SHP77 treated with DMSO at 0.1 percent for 48 hours (cell line): ENCODE measurements around the gene MYL4.
"Not testable (repeated sequence)": the region's sequence is repeated elsewhere in the genome, so short reads cannot be mapped to it uniquely, and the experiment has no call there.

Experiments used
- DNase-seq: peaks from one replicate; lab custom pipeline; 2025; lab: John Stamatoyannopoulos, UW

Gene MYL4

GRCh38 chr17:47243737-47244598 is 34.8 kb downstream of the MYL4 start:
- DNase-seq, result no peak

GRCh38 chr17:47244697-47245096 is 35.5 kb downstream of the MYL4 start:
- DNase-seq, result no peak

DNA sequence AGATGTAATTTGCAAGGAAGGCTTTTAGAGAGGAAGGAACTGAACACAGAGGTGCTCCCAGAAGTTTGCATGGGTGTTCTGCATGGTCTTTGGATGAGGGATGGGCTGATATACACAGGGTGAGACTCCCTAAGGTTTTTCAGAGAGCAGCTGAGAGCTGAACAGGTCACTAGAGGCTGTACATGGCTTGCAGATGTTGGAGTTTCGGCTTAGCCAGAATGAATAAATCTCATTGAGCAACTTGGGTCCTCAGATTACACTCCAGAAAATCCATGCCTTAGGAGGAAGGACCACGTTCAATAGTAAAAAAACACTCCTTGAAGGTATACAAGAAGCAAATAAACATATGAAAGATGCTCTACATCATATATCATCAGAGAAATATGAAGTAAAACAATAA is 37.0 kb downstream of the MYL4 start:
- DNase-seq, result no peak

GRCh38 chr17:47250855-47251254 is 41.7 kb downstream of the MYL4 start:
- DNase-seq, result no peak

GRCh38 chr17:47251421-47251940 is 42.3 kb downstream of the MYL4 start:
- no peak for DNase-seq

GRCh38 chr17:47252209-47252608 is 43.1 kb downstream of the MYL4 start:
- DNase-seq, result no peak

DNA sequence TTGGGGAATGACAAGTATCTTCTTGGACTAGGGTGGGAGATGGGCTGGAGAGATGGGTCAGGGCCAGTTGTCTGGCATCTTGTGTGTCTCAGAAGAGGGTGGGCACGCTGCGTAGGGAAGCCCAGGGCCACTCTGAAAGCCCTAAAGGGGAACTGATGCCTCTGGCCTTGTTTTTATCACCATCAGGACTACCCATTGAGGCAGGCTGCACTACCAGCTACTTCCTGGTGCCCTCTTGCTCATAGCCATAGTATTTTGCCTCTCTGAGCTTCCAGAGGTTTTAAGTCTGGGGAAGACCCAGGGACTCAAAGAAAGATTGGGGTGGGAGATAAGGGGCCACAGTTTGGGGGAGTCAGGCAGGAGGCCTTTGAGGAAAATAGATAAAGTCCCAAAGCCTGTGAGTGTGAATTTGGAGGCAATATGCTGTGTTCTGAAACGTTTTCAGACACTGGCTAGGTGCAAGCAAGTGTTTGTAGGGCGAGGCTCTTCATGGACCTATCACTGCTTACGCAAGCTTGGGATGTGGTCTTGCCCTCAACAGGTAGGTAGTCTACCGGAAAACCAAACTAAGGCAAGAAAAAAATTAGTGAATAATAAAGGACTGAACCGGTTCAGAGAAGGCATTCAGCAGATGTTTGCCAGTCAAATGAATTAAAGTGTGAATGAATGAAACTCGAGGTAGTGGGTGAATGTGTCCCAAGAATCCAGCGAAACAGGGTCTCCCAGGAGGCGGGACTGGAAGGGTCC is 43.8 kb downstream of the MYL4 start:
- no peak for DNase-seq

DNA sequence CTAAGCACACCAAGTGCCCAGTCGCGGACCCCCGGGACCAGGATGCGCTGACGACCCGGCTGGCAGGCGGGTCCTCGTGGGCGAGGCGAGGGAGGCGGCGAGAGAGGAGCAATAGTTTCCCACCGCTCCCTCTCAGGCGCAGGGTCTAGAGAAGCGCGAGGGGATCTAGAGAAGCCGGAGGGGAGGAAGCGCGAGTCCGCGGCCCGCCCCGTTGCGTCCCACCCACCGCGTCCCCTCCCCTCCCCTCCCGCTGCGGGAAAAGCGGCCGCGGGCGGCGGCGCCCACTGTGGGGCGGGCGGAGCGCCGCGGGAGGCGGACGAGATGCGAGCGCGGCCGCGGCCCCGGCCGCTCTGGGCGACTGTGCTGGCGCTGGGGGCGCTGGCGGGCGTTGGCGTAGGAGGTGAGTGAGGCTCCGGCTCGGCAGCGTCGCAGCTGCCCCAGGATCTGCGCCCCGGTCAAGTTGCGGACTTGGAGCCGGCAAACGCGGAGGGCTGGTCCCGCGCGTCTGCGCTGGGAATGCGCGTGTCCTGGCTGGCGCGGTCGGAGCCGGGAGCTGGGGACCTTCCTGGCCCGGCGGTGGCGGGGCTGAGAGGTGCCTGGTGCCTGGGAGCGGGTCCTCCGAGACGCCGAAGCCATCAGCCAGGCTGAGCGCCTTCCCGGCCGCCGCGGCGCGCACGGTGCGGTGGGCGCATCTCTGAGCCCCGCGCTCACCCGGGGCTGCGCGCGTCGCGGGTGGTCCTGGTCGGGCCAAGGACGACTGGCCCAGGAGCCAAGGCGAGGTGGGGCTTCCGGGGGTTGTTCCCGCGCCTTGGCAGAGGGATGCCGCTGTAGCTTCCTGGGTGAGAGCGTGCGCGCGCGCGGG is 44.6 kb downstream of the MYL4 start, which contains the start of gene ITGB3:
ITGB3 (plus strand) TSS at position 287 of the 862 bp plus-strand sequence; CDS start at position 322, 35 bp downstream.
- no peak for DNase-seq

DNA sequence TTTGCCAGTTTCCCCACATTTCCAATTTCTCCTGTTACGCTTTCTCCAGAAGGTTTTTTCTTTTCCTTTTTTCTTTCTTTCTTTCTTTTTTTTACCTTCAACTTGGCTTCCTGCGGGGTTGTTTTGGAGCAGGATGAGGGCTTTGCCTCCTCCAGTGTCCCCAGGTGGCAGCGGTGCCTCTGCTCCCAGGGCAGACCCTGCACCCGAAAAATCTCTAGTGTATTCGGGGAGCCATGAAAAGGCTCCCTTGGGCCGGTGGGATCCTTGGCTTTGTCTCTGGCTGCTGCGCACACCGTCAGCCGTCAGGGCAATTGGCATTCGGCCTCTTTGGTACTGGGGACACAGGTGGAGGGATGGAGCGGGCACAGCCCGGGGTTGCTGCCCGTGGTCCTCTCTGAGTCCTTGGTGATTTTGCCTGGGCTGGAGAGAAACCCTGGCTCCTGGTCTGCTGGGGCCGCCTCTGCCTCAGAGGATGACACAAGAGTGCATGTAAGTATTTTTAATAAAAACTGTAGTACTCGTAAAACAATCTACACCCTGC is 45.3 kb downstream of the MYL4 start:
- no peak for DNase-seq

DNA sequence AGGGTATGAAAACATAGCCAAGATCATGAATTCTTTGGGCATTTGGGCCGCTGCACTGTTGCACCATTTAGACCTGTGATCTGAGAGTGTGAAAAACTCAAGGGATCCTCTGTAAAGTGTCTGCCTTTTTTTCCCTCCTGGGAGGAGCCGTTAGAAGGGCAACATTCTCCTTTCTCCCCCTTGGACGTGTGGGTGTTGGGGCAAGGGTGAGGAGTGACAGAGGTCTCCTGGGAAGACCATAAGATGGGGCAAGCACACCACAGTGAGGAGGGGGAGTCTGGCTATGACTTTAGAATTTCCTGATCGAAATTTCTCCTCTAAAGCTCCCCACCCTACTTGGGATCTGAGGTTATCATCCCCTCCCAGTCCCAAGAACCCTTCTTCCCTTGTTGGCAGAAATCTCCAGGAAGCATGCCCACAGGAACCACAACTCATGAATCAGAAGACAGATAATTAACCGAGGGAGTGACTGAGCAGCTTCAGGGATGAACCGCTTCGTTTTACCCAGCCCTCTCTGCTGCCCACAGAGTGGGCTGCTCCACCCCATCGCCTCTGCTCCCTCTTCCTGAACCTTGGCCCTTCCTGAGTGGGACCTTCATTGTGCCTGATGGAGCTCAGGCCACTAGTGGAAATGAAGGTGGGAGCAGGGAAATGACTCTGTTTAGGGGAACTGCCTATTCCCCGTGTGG is 48.6 kb downstream of the MYL4 start:
- DNase-seq, result no peak

DNA sequence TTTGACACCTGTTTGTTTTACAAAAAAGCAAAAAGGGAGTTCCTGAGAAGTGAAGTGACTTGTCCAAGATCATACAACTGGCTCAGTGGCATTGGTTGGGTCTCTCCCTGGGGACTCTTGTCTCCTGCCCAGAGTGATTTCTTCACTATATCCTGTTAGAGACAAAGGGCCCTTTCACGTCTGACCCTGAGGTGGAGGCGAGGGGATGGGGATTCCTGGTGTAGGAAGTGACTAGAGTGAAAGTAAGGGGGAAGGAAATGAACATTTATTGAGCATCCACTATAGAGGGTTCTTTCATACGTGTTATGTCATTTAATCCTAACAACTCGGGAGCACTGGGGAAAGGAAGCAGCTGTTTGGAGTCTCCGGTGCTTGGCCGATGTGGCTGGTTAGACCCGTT is 53.4 kb downstream of the MYL4 start:
- no peak for DNase-seq

DNA sequence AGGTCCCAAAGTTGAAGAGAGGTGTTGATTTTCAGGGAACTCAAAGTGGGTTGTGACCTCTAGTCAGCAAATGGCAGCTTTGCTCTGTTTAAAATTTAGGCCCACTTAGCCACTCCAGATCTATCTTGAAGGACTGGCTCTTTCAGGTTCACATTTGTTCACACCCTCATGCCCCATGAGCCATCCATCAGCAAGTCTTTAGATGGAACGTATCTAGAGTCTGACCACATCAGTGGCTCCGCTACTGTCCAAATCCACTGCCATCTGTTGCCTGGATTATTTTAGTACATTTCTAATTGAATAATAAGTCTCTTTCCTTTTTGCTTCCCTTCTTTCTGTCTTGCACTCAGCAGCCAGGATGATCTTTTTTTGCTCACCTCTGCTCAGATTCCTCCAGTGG is 55.0 kb downstream of the MYL4 start:
- DNase-seq, result no peak

DNA sequence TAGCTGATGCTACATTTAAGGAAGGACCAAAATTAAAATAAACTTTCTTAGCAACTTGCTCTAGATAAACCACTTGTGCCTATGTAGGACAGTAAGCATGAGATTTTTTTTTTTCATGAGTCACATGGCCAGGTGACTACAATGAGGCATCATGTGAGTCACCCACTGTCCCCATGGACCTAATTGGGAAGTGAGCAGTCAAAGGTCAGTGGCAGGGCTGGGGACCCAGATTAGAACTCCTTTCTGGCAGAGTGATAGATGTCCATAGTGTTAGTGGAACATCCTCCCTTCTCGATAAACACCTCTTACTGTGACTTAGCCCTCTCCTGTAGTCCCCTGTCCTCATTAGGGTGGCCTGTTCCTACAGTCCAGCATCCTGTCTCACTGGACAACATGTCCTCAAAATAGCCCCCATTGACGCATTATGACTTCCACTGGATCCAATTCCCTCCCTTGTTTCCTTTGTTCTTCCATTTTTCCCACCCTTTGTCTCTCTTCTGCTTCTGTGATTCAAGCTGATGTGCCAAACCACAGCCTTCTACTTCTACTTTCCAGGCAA is 56.9 kb downstream of the MYL4 start:
- DNase-seq, result no peak

DNA sequence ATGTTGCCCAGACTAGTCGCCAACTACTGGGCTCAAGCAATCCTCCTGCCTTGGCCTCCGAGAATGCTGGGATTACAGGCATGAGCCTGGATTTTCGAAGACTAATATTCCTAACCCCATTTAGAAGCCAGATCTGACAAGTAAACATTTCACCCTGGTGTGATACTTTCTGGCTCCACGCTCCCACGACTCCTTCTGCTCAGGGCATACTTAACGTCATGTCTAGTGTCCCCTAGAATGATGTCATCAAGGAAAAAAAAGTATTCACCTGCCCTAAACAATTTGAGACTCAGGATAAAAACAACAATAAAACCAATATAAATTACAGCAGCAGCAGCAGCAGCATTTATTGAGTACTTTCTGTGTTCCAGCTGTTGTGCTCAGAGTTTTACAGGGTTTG is 57.6 kb downstream of the MYL4 start:
- no peak for DNase-seq

DNA sequence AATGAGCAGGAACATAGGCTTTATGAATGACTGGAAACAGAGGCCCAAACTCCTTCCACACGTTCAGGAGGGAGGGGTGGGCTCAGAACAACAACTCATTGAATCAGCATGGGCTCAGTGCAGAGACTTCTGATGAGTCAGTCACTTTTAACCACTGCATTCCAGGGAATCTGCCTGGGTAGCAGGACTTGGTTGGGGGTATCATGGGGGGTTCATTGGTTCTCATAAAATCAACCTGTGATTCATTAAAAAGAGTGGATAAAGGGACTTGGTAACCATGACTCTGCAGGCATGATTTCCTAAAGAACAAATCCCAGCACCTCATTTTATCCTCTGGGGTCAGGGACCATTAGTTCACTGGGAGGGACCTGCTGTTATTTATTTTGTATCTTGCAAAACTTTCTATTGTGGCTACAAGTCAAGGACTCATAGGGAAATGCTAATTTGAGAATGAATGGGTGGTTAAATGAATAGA is 58.2 kb downstream of the MYL4 start:
- no peak for DNase-seq

DNA sequence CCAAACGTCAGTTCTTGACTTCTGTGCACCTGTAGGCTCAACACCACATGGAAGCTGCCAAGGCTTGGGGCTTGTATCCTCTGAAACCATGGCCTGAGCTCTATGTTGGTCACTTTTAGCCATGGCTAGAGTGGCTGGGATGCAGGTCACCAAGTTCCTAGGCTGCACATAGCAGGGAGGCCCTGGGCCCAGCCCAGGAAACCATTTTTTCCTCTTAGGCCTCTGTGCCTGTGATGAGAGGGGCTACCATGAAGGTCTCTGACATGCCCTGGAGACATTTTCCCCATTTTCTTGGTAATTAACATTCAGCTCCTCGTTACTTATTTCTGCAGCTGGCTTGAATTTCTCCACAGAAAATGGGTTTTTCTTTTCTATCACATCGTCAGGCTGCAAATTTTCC is 59.8 kb downstream of the MYL4 start:
- not testable (repeated sequence) for DNase-seq

- DNase-seq, result not testable (repeated sequence)
These were observed 60.6 kb downstream of the MYL4 start for GRCh38 chr17:47269561-47270280.

- DNase-seq, result no peak
These were observed 62.0 kb downstream of the MYL4 start for GRCh38 chr17:47270946-47271705.

- no peak for DNase-seq
These were observed 63.3 kb downstream of the MYL4 start for GRCh38 chr17:47272491-47272890.
